HAP-1 (cell line): ENCODE data around the gene HRH2.
"Not testable (repeated sequence)": the region's sequence is repeated elsewhere in the genome, so short reads cannot be mapped to it uniquely, and the experiment has no call there.

ENCODE experiments used
- DNase-seq, 2 experiments: peaks; one replicate each; pipeline ENCODE4 v3.0.0-alpha.2; 2016 to 2020; ENCODE audit warnings: low spot score in 2 of 2
- H3K27me3 ChIP-seq: fragments of 250-450 bp; sonication (Bioruptor Pico); 2 replicates; pipeline ENCODE4 v1.5.1; 2020; ENCODE audit warnings: low read depth, mild to moderate bottlenecking, moderate library complexity
- H3K36me3 ChIP-seq: fragments of 250-450 bp; sonication (Bioruptor Pico); replicated peaks from 2 replicates; pipeline ENCODE4 v1.5.1; 2020; ENCODE audit warnings: mild to moderate bottlenecking
- H3K4me1 ChIP-seq: fragments of 250-450 bp; sonication (Bioruptor Pico); 2 replicates; pipeline ENCODE4 v1.5.1; 2020; ENCODE audit warnings: mild to moderate bottlenecking
- H3K4me3 ChIP-seq: fragments of 250-450 bp; sonication (Bioruptor Pico); 2 replicates; pipeline ENCODE4 v1.5.1; 2020; ENCODE audit warnings: mild to moderate bottlenecking, moderate library complexity
- H3K9me3 ChIP-seq: fragments of 250-450 bp; sonication (Bioruptor Pico); 2 replicates; pipeline ENCODE4 v1.5.1; 2020; ENCODE audit warnings: mild to moderate bottlenecking, moderate library complexity
- in situ Hi-C: fragments of 300-500 bp; cut with MboI; formaldehyde crosslinking; loops from 3 replicates; pipeline ENCODE4 v1.14.3; 2020; ENCODE audit warnings: low sequenced_read_pairs, inconsistent platforms, mixed read lengths

HRH2 gene

DNA sequence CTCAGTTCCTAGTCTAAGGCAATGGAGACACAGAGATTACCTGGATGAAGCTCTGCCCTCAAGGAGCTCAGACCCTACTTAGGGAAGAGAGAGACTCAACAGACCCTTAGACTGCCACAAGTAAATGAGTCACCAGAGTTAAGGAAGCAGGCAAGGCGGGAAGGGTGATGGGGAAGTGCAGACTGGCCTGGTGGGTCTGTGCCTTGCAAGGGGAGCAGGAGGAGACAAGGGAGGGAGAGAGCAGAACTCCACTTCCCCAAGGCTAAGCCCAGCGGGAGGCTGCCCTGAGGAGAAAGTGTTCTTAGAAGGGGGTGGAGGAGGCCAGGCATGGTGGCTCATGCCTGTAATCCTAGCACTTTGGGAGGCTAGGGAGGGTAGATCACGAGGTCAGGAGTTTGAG lies 83.7 kb downstream of the HRH2 start:
- in situ Hi-C loops: loop anchor here (25.0 kb wide), 3 partner anchors 596 to 1371 kb away; no protein-coding TSS in a partner anchor
- H3K27me3 ChIP-seq: peaks cover 4% of the 10 kb centered on the region
- no peaks in the 10 kb centered on the region for H3K4me1 ChIP-seq
- DNase-seq: no peak
- H3K4me3 ChIP-seq: no peak overlapping the region
- no peaks in the 10 kb centered on the region for H3K36me3 ChIP-seq
- H3K9me3 ChIP-seq: no peaks in the 10 kb centered on the region

DNA sequence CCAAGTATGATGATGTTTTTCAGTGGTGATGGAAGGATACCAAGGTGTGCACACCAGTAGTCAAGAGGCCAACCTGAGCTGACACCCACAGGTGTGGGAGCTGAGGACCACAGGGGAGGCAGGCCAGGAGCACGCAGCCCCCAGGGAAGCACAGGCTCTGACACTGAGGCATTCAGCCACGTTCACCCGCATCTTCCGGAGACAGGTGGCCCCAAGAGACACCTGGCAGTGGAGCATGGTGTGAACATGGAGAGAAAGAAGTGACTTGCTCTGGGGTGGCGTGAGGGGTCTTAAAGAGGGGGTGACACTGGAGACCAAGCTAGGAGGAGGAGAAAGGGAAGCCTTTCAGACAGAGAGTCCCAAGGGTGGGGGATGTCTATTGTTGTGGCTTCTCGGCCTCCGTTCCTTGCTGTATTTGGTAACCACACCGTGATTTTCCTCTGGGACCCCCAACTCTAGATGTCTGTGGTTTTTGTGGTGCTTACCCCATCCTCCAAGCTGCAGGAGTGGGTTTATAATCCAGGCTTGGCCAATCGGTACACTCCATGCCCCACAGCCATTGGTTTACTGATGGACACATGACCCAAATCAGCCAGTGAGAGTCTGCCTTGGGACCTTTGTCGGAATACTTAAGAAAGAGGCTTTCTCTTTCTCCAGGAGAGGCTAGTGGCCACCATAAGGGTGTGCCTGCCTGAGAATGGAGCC lies 84.6 kb downstream of the HRH2 start:
- Histone ChIP-seq H3K4me1 (no peaks in the 10 kb centered on the region), H3K27me3 (peaks cover 4% of the 10 kb centered on the region), H3K36me3 (no peaks in the 10 kb centered on the region), H3K4me3 (no peak overlapping the region), H3K9me3 (no peaks in the 10 kb centered on the region)
- in situ Hi-C loops: loop anchor here (25.0 kb wide), 3 partner anchors 595 to 1370 kb away; no protein-coding TSS in a partner anchor
- DNase-seq: no peak

DNA sequence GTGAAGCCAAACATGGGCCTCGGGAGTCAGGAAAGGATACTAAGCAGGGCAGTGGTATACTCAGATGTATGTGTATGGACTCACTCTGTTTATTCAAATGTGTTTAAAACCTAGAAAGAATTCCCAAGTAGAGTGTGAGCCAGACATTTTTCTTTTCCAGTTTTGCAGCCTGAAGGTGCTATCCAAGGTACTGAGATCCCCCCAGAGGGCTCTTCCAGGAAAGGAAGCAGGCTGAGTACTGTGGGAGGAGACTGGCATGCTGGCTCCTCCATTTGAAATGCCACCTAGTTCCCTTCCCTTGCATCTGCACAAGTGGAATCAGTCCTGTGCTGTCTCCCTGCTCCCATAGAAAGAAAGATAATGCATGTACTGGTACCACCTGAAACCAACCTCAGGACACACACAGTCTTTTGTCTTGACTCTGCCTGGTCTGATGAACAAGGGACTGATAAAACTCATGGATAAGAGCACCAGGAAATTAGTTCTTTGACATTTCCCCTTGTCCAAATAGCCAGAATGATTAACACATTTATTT lies 85.9 kb downstream of the HRH2 start:
- Histone ChIP-seq H3K4me3 (no peak overlapping the region), H3K4me1 (no peaks in the 10 kb centered on the region)
- in situ Hi-C loops: loop anchor here (25.0 kb wide), 3 partner anchors 594 to 1369 kb away; no protein-coding TSS in a partner anchor

DNA sequence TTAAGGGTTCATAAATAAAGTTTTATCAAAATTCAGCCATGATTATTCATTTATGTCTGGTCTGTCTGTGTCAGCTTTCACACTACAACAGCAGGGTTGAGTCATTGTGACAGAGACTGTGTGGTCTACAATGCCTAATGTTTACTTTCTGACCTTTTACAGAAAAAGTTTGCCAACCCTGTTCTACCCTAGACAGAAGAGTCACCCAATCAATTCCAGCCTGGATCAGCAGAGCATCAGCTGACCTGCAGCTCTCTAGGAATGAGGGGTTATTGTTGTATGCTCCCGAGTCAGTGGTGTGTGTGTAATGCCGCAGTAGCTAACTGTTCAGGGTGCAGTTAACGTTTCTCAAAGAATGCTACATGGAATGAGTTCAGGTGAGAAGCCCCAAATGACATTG lies 87.3 kb downstream of the HRH2 start:
- DNase-seq: no peak
- in situ Hi-C loops: loop anchor here (25.0 kb wide), 3 partner anchors 592 to 1367 kb away; no protein-coding TSS in a partner anchor
- Histone ChIP-seq H3K36me3 (no peaks in the 10 kb centered on the region), H3K9me3 (no peaks in the 10 kb centered on the region), H3K4me1 (no peaks in the 10 kb centered on the region), H3K27me3 (peaks cover 4% of the 10 kb centered on the region; the same call in 1 of the 2 replicates), H3K4me3 (no peak overlapping the region)

More for the DNA sequence above, 85.9 kb downstream of the HRH2 start:
- no peaks in the 10 kb centered on the region for H3K9me3 ChIP-seq
- DNase-seq: no peak
- peaks cover 4% of the 10 kb centered on the region for H3K27me3 ChIP-seq
- no peaks in the 10 kb centered on the region for H3K36me3 ChIP-seq

DNA sequence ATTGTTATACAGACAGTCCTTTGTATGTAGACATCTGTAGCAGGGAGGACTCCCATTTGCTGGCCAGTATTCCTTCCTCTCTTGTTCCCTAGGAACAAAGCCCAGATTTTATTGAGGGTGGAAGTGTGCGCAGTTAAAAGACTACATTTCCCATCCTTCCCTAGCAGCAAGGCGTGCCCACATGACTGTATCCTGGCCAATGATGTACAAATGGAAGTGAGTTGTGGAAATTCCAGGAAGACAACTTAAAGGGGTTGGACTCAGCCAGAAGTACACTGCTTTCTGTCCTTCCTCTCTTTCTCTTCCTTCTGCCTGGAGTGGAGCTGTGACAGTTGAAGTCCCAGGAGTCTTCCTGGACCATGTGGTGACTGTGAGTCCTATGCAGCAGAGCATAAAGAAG lies 89.0 kb downstream of the HRH2 start:
- Histone ChIP-seq H3K4me3 (no peak overlapping the region), H3K27me3 (peaks cover 4% of the 10 kb centered on the region; the same call in 1 of the 2 replicates), H3K36me3 (no peaks in the 10 kb centered on the region), H3K9me3 (no peaks in the 10 kb centered on the region), H3K4me1 (no peaks in the 10 kb centered on the region)
- in situ Hi-C loops: loop anchor here (25.0 kb wide), 3 partner anchors 590 to 1365 kb away; no protein-coding TSS in a partner anchor
- peak; percentile 22 to 24 for DNase-seq

DNA sequence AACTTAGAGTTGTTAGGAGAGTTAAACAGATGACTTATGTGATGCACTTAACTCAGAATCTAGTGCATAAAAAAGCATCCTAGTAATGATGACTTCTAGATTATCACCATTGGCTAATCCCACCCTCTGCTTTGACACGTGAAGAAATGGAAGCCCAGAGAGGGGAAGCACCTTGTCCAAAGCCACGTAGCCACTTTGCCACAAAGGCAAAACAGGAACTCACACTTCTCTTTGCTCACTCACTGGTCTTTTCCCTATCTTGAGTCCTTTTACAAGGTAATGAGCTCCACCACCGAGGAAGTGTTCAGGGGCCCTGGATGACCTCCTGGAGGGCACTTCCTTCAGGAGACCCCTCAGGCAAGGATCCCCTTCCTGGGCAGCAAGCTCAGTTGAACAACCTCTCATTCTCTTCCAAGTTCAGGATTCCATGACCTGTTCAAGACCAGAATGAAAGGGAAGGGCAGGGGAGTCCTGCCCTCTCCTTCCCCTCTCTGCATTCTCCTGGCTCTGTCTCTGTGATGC lies 89.7 kb downstream of the HRH2 start:
- no peaks in the 10 kb centered on the region for H3K36me3 ChIP-seq
- no peaks in the 10 kb centered on the region for H3K9me3 ChIP-seq
- in situ Hi-C loops: loop anchor here (25.0 kb wide), 3 partner anchors 590 to 1365 kb away; no protein-coding TSS in a partner anchor
- no peak overlapping the region for H3K4me3 ChIP-seq
- peaks cover 7% of the 10 kb centered on the region for H3K27me3 ChIP-seq
- H3K4me1 ChIP-seq: no peaks in the 10 kb centered on the region
- no peak for DNase-seq

DNA sequence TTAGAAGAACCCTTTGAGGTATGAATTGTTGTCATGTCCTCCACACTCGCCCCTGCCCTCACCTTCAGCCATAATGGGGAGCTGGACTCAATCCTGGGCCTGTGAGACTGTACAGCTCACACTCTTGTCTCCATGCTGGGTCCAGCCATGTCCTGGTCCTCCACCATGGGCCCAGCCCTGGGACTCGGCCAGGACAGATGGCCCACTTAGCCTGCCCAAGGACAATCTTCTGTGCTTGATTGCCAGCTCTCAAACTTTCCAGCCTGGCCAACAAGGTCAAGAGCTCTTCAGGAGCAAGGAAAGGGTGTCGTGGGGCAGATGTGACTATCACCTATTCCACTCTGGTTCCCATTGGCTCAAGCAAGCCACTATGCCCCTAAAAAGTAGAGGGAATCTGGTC lies 90.8 kb downstream of the HRH2 start:
- Histone ChIP-seq H3K4me3 (no peak overlapping the region), H3K36me3 (no peaks in the 10 kb centered on the region), H3K9me3 (no peaks in the 10 kb centered on the region), H3K4me1 (no peaks in the 10 kb centered on the region), H3K27me3 (peaks cover 8% of the 10 kb centered on the region)
- no peak for DNase-seq
- in situ Hi-C loops: loop anchor here (25.0 kb wide), 3 partner anchors 589 to 1364 kb away; no protein-coding TSS in a partner anchor

DNA sequence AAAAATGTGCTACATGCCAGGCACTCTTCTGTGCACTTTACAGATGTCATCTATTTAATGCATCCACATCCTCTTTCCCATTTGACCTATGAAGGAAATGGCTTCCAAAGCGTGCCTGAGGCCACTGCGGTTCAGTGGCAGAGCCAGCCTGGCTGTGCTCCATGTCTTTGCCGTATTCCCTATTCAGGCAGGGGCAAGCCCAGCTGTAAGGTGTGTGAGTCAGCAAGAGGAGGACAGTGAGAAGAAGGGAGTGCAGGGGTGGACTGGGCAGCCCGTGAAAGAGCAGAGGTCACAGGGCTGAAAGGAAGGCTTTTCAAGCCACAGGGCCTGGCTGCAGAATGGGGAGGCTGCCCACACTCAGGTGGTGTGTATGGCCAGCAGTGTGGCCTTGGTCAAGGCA lies 91.7 kb downstream of the HRH2 start:
- Histone ChIP-seq H3K9me3 (no peaks in the 10 kb centered on the region), H3K4me1 (no peaks in the 10 kb centered on the region), H3K36me3 (no peaks in the 10 kb centered on the region), H3K4me3 (no peak overlapping the region), H3K27me3 (peaks cover 8% of the 10 kb centered on the region)
- in situ Hi-C loops: loop anchor here (25.0 kb wide), 3 partner anchors 588 to 1363 kb away; no protein-coding TSS in a partner anchor
- DNase-seq: no peak

DNA sequence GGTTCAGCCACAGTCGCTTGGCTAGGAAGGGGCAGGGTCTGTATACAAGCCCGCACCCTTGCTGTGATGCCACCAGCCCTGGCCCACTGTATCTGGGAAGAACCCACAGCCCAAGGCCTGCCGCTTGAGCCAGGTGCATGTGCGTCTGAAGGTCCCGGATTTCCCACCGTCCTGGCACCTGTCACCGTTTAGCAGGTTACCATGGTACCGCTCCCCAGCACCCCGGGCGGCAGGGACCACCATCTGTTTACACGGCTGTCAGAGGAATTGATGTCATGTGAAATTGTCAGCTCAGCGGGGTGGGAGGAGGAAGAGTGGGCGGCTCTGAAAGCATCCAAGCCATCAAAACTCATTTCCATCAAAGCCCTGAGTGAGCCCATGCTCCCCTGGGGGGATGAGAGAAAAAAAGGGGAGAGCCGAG lies 92.7 kb downstream of the HRH2 start:
- no peak for DNase-seq
- Histone ChIP-seq H3K9me3 (no peaks in the 10 kb centered on the region), H3K27me3 (peaks cover 8% of the 10 kb centered on the region), H3K36me3 (no peaks in the 10 kb centered on the region), H3K4me1 (no peaks in the 10 kb centered on the region), H3K4me3 (no peak overlapping the region)
- in situ Hi-C loops: no loop called here

DNA sequence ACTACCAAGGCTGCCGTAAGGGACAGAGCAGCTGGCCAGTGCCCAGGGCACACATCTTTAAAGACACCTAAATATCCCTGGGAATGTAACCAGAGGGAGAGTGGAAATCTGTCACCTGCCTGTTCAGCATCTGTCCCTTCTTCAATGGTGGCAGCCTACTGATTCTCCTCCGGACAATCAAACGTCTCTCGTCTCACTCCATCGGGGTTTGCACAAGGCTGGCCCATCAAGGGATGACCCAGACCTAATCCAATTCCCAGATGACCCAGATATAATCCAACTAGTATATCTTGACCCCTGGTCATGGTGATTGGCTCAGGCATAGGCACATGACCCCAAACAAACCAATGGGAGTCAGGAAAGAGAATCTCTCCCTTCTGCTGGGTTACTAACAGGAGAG lies 93.5 kb downstream of the HRH2 start:
- no peaks in the 10 kb centered on the region for H3K4me1 ChIP-seq
- no peak for DNase-seq
- no peak overlapping the region for H3K4me3 ChIP-seq
- in situ Hi-C loops: no loop called here
- H3K9me3 ChIP-seq: no peaks in the 10 kb centered on the region
- H3K36me3 ChIP-seq: no peaks in the 10 kb centered on the region
- H3K27me3 ChIP-seq: peaks cover 8% of the 10 kb centered on the region

DNA sequence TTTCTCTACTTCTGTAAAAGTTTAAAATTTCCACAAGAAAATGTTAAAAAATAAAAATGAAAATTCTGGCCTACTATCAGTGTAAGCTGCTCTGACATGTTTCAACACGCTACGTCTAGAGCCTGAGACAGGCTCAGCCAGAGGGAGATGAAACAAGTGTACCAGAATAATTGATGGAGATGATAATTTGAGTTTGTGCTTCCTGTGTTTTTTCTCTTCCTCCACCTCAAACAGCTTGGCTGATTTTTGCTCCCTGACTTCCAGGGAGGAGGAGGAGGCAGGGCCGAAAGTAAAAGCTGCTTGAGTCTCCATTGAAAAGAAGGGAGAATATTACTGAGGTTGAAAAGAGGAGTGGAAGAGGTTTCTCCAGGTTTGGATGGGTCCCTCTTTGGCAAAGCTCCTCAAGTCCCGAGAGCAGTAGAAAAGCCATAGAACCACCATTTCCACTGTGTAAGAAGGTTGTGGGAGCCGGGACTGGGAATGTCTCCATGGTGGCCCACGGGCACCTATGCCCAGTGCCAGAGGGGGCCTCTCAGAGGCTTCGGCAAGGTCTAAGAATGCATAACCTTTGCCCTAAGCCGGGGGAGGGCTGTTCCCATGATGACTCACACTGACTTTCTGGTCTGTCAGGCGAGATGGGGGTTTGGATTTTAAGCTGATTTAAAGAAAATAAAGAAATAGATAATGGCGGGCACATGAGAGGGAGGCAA lies 95.1 kb downstream of the HRH2 start:
- no peak overlapping the region for H3K4me3 ChIP-seq
- H3K9me3 ChIP-seq: no peaks in the 10 kb centered on the region
- in situ Hi-C loops: no loop called here
- DNase-seq: no peak
- H3K4me1 ChIP-seq: no peaks in the 10 kb centered on the region
- H3K27me3 ChIP-seq: peaks cover 8% of the 10 kb centered on the region
- H3K36me3 ChIP-seq: no peaks in the 10 kb centered on the region

DNA sequence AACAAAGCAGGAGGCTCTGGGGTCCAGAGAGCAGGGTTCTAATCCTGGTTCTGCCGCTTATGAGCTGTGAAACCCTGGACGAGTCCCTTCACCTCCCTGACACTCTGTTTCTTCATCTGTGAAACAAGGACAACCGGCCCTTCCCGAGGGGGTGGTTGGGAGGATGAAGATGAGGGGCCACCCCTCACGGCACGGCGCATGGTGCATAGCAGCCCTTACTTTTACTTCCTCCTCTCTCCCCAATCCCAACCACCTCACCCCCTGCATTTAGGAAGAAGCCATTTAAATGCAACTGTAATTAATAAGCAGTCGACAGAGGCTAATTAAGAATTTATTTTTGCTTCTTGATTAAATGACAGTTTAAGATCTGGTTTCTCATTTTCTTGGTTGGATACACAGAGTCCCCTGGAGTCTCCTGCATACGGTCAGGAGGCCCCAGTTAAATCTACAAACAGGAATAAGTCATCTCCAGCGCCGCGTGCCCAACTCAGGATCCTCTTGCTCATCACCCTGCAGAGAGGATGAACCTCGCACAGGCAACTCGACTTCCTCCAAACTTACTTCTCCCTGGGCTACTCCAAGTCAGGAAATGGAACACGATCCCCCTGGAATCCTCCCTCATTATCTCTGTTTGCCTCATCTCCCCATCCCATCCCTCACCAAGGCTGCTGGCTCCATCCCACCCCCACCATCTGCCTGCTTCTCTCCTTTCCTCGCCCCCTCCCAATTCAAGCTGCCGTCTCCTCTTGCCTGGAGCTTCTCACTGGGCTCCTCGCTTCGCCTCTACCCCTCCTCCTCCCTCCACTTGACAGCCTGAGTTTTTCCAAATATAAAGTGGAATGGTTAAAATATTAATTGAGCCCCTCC lies 95.9 kb downstream of the HRH2 start:
- H3K27me3 ChIP-seq: peaks cover 8% of the 10 kb centered on the region
- in situ Hi-C loops: no loop called here
- DNase-seq: no peak

DNA sequence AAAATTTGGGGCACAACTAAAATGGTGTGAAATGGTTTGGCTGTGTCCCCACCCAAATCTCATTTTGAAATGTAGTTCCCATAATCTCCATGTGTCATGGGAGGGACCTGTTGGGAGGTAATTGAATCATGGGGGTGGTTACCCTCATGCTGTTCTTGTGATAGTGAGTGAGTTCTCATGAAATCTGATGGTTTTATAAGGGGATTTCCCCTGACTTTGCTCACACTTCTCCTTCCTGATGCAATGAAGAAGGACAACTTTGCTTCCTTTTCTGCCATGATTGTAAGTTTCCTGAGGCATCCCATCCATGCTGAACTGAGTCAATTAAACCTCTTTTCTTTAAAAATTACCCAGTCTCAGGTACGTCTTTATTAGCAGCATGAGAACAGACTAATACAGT lies 102.1 kb downstream of the HRH2 start:
- H3K36me3 ChIP-seq, H3K9me3 ChIP-seq, H3K4me3 ChIP-seq, H3K27me3 ChIP-seq, in situ Hi-C loops, H3K4me1 ChIP-seq, DNase-seq: not testable (repeated sequence)

More for the DNA sequence above, 95.9 kb downstream of the HRH2 start:
- Histone ChIP-seq H3K4me3 (no peak overlapping the region), H3K9me3 (no peaks in the 10 kb centered on the region), H3K36me3 (no peaks in the 10 kb centered on the region), H3K4me1 (no peaks in the 10 kb centered on the region)
